ENCODE results near the gene ADAMTS6.

The ADAMTS6 gene

DNA sequence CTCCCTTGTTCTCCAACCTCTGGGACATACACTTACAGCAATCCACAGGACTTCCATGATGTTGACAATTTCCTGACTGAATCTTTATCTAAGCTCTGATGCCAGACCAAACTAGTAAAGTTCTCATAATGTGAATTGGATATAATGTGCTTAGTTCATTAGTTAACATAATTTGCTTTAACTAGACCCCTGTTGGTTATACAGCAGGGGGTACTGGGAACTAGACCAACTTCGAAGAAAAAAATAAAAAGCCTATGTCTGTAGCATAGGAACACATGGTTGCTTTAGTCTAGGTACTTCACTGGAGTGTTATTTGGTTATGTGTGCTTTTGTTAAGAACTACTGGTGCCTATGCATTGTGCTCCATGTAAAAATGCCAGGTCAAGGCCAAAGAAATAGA, 173.8 kb downstream of the ADAMTS6 start:
- TF ChIP-seq GATA1 (IDR thresholded peaks at IDR 0.05; ENCODE audit: low read depth, low read length) (no peak), POLR2A (IDR thresholded peaks at IDR 0.05; ENCODE audit: low read length) (no peak)
- no peak for DNase-seq

DNA sequence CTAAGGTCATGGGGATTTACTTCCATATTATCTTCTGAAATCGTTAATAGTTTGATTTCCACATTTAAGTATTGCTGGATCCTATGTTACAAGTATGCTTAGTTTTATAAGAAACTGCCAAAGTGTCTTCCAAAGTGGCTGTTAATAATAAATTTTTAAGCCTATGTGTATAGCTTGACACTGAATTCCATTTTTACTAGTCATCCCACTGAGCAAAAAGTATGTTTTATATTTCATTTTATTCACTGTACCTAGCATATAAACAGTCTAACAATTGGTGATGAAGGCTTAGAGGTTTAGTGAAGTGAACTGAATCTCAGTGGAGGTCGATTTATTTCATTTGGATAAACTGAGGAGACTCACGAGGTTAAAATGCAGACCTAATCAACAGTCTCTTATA, 174.6 kb downstream of the ADAMTS6 start:
- no peak for DNase-seq
- TF ChIP-seq GATA1 (IDR thresholded peaks at IDR 0.05; ENCODE audit: low read depth, low read length) (no peak), POLR2A (IDR thresholded peaks at IDR 0.05; ENCODE audit: low read length) (no peak)

DNA sequence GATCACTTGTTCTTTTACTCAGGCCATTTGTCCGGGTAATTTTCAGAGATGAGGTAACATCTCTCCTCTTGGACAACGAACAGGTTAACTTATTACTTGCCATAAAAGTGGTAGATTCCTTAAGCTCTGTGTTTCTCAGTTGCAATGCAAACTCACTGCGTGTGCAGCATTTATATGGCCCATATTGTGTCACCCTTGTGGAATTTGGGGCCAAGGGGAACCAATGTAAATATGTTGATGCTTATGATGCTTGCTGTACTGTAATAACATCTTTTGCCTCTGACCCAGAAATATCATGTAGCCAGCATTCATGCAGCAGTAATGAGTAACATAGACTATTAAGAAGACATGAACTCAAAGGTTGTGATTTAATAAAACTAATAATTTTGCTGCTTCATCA, 175.8 kb downstream of the ADAMTS6 start:
- TF ChIP-seq POLR2A (IDR thresholded peaks at IDR 0.05; ENCODE audit: low read length) (no peak), GATA1 (IDR thresholded peaks at IDR 0.05; ENCODE audit: low read depth, low read length) (no peak)
- DNase-seq = no peak

DNA sequence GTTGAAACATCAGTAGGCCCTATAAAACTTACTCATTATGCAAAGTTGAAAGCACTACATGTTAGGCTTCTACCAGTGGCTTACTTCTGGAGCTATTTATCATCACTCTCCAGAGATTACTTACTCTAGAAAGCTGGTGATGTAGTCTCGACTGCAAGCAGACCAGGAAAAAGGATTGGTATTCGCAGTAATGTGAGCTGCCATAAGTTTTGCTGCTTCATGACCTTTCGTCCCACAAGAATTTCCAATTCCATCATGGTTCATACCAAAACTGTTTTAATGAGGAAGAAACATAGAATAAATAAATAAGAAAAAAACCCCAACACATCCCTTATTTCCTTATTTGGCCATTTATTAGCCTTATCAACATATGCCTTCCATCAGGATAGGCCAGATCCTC, 181.9 kb downstream of the ADAMTS6 start:
- TF ChIP-seq POLR2A (IDR thresholded peaks at IDR 0.05; ENCODE audit: low read length) (no peak), GATA1 (IDR thresholded peaks at IDR 0.05; ENCODE audit: low read depth, low read length) (no peak)

DNA sequence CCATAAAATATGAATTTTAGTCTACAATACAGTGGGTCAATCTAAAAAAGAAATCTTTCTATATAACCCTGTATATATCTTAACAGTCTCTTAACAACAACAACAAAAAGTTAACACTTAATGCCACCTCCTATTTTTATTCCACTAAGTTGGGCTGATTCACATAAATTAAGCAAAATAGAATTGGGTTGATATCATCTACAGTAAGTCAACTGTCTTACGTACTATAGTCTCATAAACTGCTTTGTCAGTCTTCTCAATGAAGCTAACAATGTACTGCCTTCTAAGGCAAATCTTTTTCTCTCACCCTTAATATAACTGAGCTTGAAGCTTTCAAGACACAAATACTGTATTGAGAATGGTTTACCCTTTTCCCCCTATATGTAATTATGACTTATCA, 185.7 kb downstream of the ADAMTS6 start:
- no peak for DNase-seq
- no peak for TF ChIP-seq POLR2A (IDR thresholded peaks at IDR 0.05; ENCODE audit: low read length)
- no peak for TF ChIP-seq GATA1 (IDR thresholded peaks at IDR 0.05; ENCODE audit: low read depth, low read length)

More for the DNA sequence above, 181.9 kb downstream of the ADAMTS6 start:
- no peak for DNase-seq

DNA sequence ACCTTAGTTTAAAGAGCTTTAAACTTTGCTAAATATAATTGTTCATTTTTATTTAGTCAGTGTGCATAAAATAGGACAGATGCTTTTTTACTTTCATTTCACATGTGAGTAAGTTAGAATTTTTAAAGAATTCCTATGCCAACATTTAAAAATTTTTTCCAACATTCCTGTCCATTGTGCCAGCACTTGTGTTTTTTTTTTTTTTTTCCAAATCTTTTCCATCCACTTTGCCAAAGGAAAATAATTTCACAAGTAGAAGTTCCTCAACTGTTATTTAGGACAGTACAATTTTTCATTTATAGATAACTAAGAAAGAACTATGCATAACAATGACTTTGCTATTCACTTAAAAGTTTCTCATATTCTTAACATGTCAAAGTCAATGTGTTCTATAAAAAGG, 189.5 kb downstream of the ADAMTS6 start:
- TF ChIP-seq POLR2A (IDR thresholded peaks at IDR 0.05; ENCODE audit: low read length) (no peak), GATA1 (IDR thresholded peaks at IDR 0.05; ENCODE audit: low read depth, low read length) (no peak)
- no peak for DNase-seq

DNA sequence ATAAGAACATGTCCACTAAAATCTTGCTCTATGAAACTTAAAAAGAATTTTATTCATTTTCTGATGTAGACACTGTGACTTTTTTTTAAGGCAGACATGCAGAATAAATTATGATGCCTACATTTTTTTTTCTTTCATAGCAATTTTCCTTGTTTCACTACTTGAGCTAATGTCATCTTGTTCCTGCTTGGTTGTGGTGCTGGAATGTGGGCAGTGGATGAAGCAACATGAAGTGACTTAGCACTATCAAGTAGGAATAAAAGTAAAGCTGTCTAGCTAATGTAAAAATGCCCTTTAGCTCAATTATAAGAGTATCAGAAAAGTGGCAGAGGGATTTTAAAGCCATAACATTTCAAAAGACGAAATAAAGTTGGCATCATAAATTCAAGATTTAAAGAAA, 191.0 kb downstream of the ADAMTS6 start:
- DNase-seq = no peak
- TF ChIP-seq POLR2A (IDR thresholded peaks at IDR 0.05; ENCODE audit: low read length) = no peak
- TF ChIP-seq GATA1 (IDR thresholded peaks at IDR 0.05; ENCODE audit: low read depth, low read length) = no peak

DNA sequence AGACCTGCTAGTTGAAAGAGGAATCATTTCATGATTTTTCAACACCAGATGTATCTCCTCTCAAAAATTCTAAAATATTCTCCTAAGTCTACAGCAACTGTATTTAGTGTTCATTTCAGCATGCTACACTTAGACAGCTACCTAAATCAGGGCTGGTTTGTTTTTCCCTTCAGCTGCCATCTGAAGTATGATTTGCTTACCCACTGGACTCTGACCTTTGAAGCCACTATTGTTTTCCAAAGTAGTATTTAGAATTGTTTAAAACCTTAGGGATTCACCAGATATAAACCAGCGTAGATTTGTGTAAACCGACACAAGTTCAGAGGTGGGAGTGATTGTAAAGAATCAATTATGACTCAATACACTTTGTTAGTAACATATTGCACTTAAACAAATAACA, 193.1 kb downstream of the ADAMTS6 start:
- no peak for DNase-seq
- TF ChIP-seq POLR2A (IDR thresholded peaks at IDR 0.05; ENCODE audit: low read length) (no peak), GATA1 (IDR thresholded peaks at IDR 0.05; ENCODE audit: low read depth, low read length) (no peak)

DNA sequence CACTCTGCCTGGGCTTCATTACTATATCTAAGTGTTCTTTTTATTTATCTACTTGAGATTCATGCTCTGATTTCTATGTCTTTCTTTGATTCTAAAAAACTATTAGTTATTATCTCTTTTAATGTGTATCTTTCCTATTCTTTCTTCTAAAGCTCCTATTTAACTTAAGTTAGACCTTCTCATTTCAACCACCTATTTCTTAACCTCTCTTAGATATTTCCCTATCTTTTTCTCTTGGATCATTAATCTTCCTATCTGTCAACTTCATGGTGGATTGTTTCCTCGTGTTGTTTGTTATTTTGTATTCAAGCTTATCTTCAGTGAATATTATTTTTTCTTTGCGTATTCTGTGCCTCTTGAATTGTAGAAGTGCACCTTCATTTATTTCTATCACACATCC, 202.1 kb downstream of the ADAMTS6 start:
- no peak for DNase-seq
- no peak for TF ChIP-seq POLR2A (IDR thresholded peaks at IDR 0.05; ENCODE audit: low read length)
- no peak for TF ChIP-seq GATA1 (IDR thresholded peaks at IDR 0.05; ENCODE audit: low read depth, low read length)

DNA sequence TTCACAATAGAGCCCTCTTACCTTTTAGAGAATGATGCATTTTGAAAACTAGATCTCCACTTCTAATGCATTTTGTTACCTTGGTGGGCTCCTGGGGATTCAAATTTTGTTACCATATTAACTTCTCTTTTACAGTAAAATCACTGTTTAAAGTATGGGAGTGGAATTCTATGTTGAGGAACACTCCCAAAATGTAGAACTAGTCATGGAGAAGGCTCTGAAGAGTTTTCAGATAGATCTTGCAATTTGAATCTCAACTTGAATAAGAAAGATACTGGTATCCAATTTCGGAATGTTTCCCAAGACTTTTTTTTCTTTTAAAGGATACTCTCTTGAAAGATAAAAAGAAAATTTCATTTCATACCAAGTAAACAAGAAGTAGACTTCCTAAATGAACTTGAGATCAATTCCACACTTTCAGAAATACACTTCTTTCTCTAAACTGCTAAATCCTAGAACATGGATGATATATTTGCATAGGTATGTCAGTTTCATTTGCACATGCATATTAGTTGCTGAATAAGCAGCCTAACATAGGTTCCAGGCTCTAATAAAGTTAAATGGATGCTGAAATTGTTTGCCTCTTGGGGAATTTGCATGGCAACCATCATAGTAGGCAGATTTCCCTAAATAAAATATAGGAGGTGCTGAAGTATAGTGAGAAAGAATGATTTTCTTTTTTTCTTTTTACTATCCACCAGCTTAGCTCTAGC, 205.4 kb downstream of the ADAMTS6 start:
- no peak for TF ChIP-seq POLR2A (IDR thresholded peaks at IDR 0.05; ENCODE audit: low read length)
- no peak for TF ChIP-seq GATA1 (IDR thresholded peaks at IDR 0.05; ENCODE audit: low read depth, low read length)
- no peak for DNase-seq

DNA sequence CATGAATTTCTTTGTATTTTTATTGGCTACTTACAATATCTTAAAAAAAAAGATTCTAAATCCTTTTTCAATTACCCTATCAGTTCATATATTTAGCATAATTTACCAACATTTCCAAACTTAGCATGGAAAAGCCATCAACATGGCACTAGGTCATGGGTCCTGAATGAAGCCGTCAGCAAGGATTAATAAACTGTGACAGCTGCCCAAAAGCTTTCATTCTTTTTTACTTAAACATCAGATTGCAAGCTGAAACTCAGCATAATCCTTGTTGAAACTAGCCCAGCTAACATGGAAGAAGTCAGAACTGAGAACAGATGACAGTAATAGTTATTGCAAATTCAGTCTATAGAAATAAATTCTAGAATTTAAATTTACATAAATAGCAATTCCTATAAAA, 209.8 kb downstream of the ADAMTS6 start:
- no peak for TF ChIP-seq GATA1 (IDR thresholded peaks at IDR 0.05; ENCODE audit: low read depth, low read length)
- TF ChIP-seq POLR2A (IDR thresholded peaks at IDR 0.05; ENCODE audit: low read length) = no peak
- DNase-seq = no peak

DNA sequence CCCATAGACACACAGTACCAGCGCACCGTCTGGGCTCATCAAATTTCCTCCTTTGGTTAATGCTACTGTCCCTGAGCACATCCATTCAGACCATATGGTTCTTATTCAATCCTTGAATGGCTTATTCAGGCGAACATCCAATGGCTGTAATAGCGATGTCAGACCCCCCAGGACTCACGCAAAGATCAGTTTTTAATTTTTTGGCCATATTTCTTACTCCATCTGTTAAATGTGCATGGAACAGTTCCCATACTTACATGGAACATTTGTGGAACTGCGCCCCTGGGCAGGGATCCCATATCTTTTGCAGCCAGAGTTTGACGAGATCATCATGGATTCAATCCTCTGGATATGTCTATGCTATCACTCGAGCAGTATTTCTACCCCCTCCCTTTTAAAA, 213.2 kb downstream of the ADAMTS6 start:
- no peak for DNase-seq
- TF ChIP-seq POLR2A (IDR thresholded peaks at IDR 0.05; ENCODE audit: low read length) (no peak), GATA1 (IDR thresholded peaks at IDR 0.05; ENCODE audit: low read depth, low read length) (no peak)

DNA sequence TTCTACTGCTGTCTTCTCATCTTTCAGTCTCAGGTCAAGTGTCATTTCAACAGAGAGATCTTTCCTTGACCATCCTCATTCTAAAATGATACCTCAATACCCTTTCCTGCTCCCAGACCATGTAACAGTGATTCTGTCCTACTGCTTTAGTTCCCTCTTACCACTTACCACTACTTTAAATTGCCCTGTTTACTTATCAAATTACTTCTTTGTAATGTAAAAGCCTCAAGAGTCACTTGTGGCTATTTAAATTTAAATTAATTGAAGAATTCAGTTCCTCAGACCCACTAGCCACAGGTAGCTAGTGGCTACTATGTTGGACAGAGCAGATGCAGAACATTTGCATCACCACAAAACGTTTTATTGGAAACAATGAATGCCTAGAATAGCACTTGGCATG, 217.3 kb downstream of the ADAMTS6 start:
- DNase-seq = no peak
- TF ChIP-seq GATA1 (IDR thresholded peaks at IDR 0.05; ENCODE audit: low read depth, low read length) (no peak), POLR2A (IDR thresholded peaks at IDR 0.05; ENCODE audit: low read length) (no peak)

DNA sequence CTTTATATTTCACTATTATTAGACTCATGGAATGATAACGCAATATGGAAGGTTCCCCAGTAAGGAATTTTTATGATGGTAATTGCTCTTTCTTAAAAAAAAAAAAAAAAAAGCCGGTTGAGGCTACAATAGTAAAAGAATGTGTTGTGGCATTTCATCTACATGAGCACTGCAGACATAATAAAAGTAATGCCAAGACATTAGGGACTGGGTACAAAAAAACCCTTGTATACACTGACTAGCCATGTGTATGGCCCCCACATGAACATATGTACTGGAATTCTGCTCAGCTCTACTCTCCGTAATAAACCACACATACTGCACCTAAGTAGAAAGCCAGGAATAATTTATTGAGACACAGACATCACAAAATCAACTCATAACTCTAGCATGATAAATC, 218.4 kb downstream of the ADAMTS6 start:
- DNase-seq = no peak

DNA sequence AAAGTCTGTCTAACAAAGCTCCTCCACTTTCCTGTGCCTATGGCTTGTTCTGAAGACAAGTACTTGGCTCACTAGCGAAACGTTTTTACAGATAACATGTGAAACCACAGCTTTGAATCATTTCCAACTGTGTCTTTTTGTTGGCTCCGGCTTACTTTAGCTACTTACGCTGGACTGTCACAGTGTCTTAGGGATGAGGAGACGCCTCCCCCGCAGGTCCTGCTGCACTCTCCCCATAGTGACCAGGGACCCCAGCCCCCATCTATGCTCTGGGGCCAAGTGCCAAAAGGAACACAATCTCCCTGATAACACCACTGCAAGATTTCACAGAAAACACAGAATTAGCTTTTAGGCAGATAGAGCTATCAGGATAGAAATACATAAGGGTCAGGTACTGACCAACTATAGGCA, 219.1 kb downstream of the ADAMTS6 start:
- TF ChIP-seq POLR2A (IDR thresholded peaks at IDR 0.05; ENCODE audit: low read length) (no peak), GATA1 (IDR thresholded peaks at IDR 0.05; ENCODE audit: low read depth, low read length) (no peak)
- peak; percentile 3 to 31 for DNase-seq

More for the DNA sequence above, 218.4 kb downstream of the ADAMTS6 start:
- no peak for TF ChIP-seq GATA1 (IDR thresholded peaks at IDR 0.05; ENCODE audit: low read depth, low read length)
- TF ChIP-seq POLR2A (IDR thresholded peaks at IDR 0.05; ENCODE audit: low read length) = no peak
